GM12872 (cell line): Measurements from ENCODE around the gene TUBGCP3.

Experiments
- CTCF ChIP-seq: IDR thresholded peaks from 3 replicates; pipeline ENCODE4 v1.5.1; 2011; ENCODE audit warnings: low read depth, mild to moderate bottlenecking, low read length, moderate library complexity; ENCODE audit not compliant: insufficient read depth

TUBGCP3 gene

GRCh38 chr13:112529216-112529615, 58.7 kb downstream of the TUBGCP3 start:
- no peak for TF ChIP-seq CTCF

DNA sequence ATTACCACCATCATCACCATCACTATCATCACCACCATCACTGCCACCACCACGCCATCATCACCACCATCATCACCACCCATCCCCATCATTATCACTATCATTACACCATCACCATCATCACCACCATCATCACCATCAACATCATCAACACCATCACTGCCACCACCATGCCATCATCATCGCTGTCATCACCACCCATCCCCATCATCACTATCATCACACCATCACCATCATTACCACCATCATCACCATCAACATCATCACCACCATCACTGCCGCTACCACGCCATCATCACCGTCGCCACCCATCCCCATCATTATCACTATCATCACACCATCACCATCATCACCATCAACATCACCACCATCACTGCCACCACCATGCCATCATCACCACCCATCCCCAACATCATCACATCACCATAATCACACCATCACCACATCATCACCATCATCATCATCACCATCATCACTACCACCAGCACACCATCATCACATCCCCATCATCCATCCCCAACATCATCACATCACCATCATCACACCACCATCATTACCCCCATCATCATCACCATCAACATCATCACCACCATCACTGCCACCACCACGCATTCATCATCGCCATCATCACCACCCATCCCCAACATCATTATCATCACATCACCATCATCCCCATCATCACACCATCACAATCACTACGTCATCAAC, 61.7 kb downstream of the TUBGCP3 start:
- no peak for TF ChIP-seq CTCF

- no peak for TF ChIP-seq CTCF
Observed at GRCh38 chr13:112525356-112525945, 62.5 kb downstream of the TUBGCP3 start.

- TF ChIP-seq CTCF, result no peak
Observed at GRCh38 chr13:112522578-112522977, 65.4 kb downstream of the TUBGCP3 start.

- TF ChIP-seq CTCF, result no peak
Observed at GRCh38 chr13:112521073-112521685, 66.8 kb downstream of the TUBGCP3 start.

DNA sequence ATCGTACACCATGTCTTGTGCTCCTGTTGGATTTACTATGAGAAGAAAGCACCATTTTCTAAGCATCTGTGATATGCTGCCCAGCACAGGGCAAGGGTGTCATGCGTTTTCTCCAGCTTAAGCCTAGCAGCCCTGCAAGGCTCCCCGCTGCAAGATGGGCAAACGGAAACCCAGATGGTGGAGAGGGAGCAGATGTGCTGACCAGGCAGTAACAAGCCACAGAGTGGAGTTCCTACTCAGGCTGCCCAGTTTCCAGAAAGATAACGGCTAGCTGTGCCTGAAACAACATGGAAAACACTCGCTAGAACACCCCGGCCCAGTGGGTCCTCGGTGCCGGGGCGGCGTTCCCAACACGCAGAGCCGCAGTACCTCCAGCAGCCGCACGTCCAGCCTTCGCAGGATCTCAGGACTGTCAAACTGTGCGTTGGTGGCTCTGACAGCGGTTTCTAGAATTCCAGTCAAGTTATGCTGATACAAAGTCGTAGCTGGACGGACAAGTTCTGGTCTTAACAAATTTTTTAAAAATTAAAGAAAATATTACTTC, 68.4 kb downstream of the TUBGCP3 start:
- TF ChIP-seq CTCF, result no peak

GRCh38 chr13:112516218-112516617, 71.7 kb downstream of the TUBGCP3 start:
- no peak for TF ChIP-seq CTCF
